Stimulated activated CD8-positive, alpha-beta memory T cell treated with anti-CD3 and anti-CD28 coated beads, Interleukin-2, amount 100 ng/mL, for 48 hours (primary cell): ENCODE results near the gene EPC2.
"Not testable (repeated sequence)": the region's sequence is repeated elsewhere in the genome, so short reads cannot be mapped to it uniquely, and the experiment has no call there.

ENCODE experiments used
- DNase-seq, 2 donors: peaks; one replicate each; pipeline ENCODE4 v3.0.0-alpha.2; 2020; ENCODE audit warnings: low read depth in 2 of 2

Gene EPC2

GRCh38 chr2:148640767-148641166, 3.8 kb upstream of the EPC2 start:
- DNase-seq = no peak

DNA sequence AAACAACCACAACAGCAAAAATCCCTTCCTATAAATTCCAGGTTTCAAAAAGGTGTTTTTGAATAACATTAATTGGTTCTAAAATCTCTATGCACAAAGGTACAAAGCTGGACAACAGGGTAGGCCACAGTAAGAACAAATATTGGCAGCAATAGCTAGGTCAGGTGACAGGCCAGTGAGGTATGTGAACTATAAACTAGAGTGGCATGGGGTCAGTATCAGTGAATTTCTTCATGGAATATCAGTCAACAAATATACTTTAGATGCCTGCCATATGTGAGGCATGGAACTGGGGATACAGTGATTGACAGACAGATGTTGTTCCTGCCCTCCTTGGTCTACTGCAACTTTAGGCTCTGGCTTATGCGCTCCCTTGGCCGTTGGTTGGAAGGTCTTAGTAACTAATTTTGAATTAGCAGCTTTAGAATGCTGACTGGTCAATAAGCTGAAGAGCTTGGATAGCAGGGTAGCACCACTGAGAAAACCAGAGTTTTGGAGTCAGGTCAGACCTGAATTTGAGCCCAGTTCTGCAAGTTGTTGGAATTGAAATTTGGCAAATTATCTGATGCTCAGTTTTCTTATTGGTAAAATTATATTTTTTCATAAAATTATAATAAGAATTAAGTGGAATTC, 2.3 kb upstream of the EPC2 start:
- DNase-seq = no peak

DNA sequence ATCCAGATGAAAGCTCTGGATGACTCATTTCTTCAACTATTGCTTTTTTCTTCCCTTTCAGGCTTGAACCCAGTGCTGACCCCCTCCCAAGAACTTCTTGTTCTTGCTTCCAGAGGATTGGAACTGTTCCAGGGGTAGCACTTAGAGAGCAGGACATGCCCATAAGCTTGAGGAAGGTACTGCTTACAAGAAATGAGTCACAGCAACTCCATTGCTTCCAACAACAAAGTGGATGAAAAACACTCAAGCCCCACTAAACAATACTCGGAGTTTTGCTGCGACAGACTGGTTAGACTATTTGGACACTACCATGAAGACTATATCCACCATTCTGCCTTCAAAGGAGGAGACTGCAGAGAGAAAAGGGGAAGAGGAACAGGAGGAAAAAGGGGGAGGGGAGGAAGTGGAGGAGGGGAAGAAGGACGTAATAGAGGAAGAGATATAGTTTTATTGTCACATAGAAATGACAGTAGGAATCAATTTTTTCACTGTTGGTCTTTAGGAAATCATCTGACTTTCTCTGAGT, 1.6 kb upstream of the EPC2 start:
- DNase-seq = no peak

GRCh38 chr2:148643421-148643820, 1.1 kb upstream of the EPC2 start:
- DNase-seq = no peak

DNA sequence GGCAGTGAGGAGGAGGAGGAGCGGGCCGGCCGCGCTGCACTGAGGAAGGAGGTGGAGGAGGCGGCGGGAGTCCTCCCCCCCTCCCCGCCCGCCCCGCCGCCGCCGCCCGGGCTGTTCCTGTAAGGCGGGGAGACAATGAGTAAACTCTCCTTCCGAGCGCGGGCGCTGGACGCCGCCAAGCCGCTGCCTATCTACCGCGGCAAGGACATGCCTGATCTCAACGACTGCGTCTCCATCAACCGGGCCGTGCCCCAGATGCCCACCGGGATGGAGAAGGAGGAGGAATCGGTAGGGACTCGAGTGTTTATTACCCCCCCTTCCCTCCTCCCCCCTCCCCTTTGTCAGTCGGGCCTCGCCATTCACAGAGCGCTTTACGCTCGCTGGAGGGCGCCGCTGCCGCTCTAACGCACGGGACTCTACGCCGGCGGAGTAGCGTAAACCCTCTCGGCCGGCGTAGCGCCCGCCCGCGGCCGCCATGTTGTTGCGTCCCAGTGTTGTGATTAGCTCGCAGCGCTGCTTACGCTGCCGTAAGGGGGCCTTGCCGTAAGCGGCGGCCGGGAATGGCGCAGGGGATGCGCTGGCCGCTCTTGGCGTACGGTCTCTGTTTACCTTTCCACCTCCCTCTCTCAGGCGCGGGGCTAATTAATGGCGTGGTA, 460 bp downstream of the EPC2 start:
- peak; percentile 88 for DNase-seq

DNA sequence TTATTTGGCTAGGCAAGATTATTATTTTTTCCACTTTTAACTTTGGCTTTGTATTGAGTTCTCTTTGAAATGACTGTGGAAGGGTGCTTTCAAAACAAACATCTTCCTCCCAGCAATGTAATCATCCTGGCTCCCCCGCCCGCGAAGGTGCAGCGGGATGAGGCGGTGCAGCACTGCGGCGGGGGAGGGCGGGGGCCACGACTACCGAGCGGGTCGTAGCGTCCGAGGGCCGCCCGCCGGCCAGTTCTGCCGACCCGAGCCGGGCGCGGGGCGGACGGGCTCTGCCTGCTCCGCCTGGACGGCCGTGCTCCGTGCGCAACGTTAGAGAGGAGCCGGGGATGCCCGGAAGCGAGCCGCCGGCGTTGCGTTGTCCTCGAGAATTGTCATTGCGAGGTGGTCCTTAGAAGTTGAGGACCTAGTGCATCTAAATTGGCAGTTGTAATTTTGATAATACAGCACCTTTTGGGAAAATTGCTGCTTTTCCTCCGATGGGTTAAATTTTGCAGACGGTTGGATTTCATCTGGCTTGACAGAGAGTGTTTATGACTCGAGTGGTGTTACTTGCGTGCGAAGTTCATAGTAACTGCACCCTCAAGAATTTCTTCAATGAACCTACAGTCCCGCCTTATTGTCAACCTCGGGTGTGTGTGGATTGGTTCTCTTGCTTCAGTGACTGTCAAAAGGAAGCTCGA, 1.1 kb downstream of the EPC2 start:
- DNase-seq = peak; percentile 15 to 29

DNA sequence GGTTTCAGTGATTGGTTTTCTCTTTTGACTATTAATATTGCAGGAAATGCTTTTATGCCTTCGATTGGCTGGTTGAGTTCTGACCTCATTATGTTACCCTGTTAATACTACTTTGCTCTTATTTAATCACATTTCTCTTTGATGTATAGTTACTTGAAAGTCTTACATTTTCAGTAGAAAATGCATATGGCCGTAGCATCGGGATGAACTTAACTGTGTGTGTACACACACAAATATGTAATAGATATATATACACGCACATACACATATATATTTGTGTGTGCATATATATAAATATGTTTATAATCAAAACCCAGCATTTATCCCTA, 1.6 kb downstream of the EPC2 start:
- no peak for DNase-seq

- DNase-seq = not testable (repeated sequence)
These were observed 3.2 kb downstream of the EPC2 start for GRCh38 chr2:148647711-148648110.

- DNase-seq = no peak
These were observed 5.4 kb downstream of the EPC2 start for GRCh38 chr2:148649936-148650335.

DNA sequence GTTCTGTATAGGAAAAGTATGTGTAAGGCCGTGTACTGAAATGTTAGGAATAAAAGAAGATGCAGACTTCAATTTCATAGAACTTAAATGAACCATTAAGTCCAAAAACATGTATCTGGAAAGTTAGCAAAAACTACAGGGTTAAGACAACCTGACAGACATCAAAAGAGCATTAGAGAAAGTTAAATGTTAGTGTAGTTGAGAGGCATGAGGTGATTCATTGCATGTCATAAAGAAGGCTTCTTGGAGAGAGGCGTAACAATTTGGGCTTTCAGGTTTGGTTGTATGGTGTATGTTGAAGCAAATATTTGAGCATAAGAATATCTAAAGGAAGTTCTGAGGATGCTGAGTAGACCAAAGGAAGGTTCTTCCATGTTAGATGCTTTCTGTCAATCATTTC, 6.3 kb downstream of the EPC2 start:
- no peak for DNase-seq

DNA sequence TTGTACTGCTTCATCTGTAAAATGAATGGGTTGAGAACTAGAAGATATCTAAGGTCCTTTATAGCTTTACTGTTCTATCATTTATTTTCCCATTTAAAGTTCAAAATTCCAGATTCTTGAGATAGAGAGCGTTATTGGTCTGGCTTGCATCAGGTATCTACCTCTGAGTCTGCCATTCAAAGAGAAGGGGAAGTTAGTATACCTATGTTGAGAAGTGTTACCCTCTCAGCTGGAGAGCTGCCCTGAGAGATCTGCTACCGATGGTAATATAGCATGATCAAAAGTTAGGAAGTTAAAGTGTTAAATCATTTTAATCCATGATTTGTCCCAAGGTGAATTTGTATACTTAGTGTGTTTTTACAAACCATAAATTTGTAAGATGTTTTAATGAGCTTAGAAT, 7.4 kb downstream of the EPC2 start:
- no peak for DNase-seq

GRCh38 chr2:148653437-148653836, 8.9 kb downstream of the EPC2 start:
- DNase-seq = no peak

DNA sequence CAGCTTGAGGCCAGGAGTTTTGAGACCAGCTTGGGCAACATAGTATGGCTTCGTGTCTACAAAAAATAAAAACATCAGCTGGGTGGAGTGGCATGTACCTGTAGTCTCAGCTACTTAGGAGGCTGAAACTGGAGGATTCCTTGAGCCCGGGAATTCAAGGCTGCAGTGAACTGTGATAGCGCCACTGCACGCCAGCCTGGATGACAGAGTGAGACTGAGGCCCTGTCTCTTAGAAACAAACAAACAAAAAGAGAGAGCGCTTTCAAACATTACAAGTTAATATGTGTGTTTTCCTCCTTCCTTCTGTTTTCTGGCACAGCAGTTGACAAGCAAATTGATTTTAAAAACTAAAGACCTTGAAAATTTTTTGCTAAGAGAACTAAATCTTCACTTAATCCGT, 9.9 kb downstream of the EPC2 start:
- DNase-seq = no peak

DNA sequence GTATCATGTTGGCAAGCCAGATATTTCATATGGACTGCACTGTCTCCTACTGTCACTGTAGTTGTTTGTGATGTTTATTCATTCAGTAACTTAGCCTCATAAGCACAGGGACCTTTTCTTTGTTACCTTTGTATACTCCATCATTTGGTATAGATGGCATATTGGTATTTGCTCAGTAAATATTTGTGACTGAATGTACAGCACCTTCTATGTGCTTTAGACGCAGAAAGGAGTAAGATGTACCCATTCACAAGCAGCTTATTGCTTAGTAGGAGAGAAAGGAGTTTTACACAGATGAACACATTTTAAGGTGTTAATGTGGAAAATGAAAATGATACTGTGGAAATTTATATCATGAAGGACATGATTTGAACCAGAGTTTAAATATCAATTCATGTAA, 12.0 kb downstream of the EPC2 start:
- DNase-seq = no peak

- no peak for DNase-seq
These were observed 14.5 kb downstream of the EPC2 start for GRCh38 chr2:148658807-148659722.

- DNase-seq = no peak
These were observed 16.4 kb downstream of the EPC2 start for GRCh38 chr2:148660999-148661398.

GRCh38 chr2:148662332-148662731, 17.8 kb downstream of the EPC2 start:
- DNase-seq = not testable (repeated sequence)

GRCh38 chr2:148664229-148664628, 19.7 kb downstream of the EPC2 start:
- DNase-seq = no peak

GRCh38 chr2:148666555-148666954, 22.0 kb downstream of the EPC2 start:
- DNase-seq = no peak

DNA sequence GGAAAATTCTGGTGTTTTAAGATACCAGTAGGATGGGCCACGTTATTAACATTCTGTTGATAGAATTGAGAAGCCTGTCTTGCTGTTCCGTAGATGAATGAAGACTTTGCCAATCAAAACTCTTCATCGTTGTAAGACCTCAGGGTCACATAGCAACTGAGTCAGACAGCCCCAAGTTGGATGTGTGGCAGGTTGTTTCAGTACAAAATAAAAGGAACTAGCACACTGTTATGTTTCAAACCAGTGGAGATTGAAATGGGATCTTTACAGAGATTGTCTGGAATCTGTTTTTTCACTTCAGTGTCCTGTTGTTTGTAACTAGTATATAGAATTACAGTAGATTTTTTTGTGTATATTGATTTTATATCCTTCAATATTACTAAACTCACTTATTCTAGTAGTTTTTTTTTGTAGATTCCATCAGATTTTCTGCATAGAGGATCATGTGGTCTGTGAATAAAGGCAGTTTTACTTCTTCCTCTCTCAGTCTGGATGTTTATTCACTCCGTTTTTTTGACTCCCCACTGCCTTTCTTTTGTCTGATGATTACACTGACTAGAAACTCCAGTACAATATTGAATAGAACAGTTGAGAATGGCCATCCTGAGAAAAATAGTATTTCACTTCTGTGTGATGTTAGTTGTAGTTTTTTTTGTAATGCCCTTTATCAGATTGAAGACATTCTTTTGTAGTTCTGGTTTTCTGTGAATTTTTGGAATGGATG, 22.7 kb downstream of the EPC2 start:
- no peak for DNase-seq

- no peak for DNase-seq
These were observed 26.2 kb downstream of the EPC2 start for GRCh38 chr2:148670773-148671172.
